Smooth muscle cell (in vitro differentiated cells): ENCODE results near the gene LMAN1. TPM values are rescaled to one million over a fixed set of nuclear protein-coding genes. Genes with fewer than 3 reads are reported as not detected.

Source experiments
- DNase-seq: peaks from one replicate; lab custom pipeline; 2025; ENCODE audit not compliant: unreplicated experiment; lab: John Stamatoyannopoulos, UW
- H2AFZ ChIP-seq: fragments of 200-600 bp; sonication (generic); 2 replicates; pipeline ENCODE4 v1.6.0; 2016; ENCODE audit warnings: antibody characterized with exemption, low read depth, mild to moderate bottlenecking
- H3F3A ChIP-seq: fragments of 200-600 bp; sonication (generic); 2 replicates; pipeline ENCODE4 v1.6.0; 2017; ENCODE audit warnings: antibody characterized with exemption, low read depth
- H3K27ac ChIP-seq: fragments of 200-600 bp; sonication (generic); 2 replicates; pipeline ENCODE4 v1.5.1; 2016; ENCODE audit warnings: low read depth, mild to moderate bottlenecking
- H3K27me3 ChIP-seq: fragments of 200-600 bp; sonication (generic); 2 replicates; pipeline ENCODE4 v1.6.1; 2016; ENCODE audit warnings: low read depth, mild to moderate bottlenecking
- H3K36me3 ChIP-seq: fragments of 200-600 bp; sonication (generic); 2 replicates; pipeline ENCODE4 v1.5.1; 2016; ENCODE audit warnings: low read depth
- H3K4me1 ChIP-seq: fragments of 200-600 bp; sonication (generic); 2 replicates; pipeline ENCODE4 v1.5.1; 2016; ENCODE audit warnings: low read depth
- H3K4me2 ChIP-seq: fragments of 200-600 bp; sonication (generic); 2 replicates; pipeline ENCODE4 v1.6.0; 2016; ENCODE audit warnings: mild to moderate bottlenecking
- H3K4me3 ChIP-seq: fragments of 200-600 bp; sonication (generic); 2 replicates; pipeline ENCODE4 v1.5.1; 2016; ENCODE audit warnings: mild to moderate bottlenecking
- H3K79me2 ChIP-seq: fragments of 200-600 bp; sonication (generic); 2 replicates; pipeline ENCODE4 v1.6.0; 2016; ENCODE audit warnings: low read depth, mild to moderate bottlenecking
- H3K9ac ChIP-seq: fragments of 200-600 bp; sonication (generic); 2 replicates; pipeline ENCODE4 v1.6.0; 2016; ENCODE audit warnings: low read depth
- H3K9me3 ChIP-seq: fragments of 200-600 bp; sonication (generic); replicated peaks from 2 replicates; pipeline ENCODE4 v1.5.1; 2016; ENCODE audit warnings: low read depth
- H4K20me1 ChIP-seq: fragments of 200-600 bp; sonication (generic); 2 replicates; pipeline ENCODE4 v1.6.0; 2016; ENCODE audit warnings: low read depth
- CTCF ChIP-seq: fragments of 200-600 bp; sonication (generic); IDR thresholded peaks from 2 replicates; pipeline ENCODE4 v1.5.1; 2017; ENCODE audit warnings: borderline replicate concordance, mild to moderate bottlenecking, antibody characterized with exemption; ENCODE audit not compliant: insufficient read depth, poor library complexity, severe bottlenecking
- WGBS: methylation state at CpG from one replicate; pipeline ENCODE4 v1.1.7; 2016; ENCODE audit warnings: low lambda C conversion rate; 5-methylcytosine and 5-hydroxymethylcytosine counted together
- polyA plus RNA-seq: library from polyadenylated mRNA; unstranded; fragments of >200 nt; fragmentation: Nextera tagmentation; extraction: Ambion mirVana; gene quantifications from 2 replicates; pipeline ENCODE4 v1.2.1, GENCODE V29; 2016
- total RNA-seq: library from RNA; depleted of rRNA; stranded (reverse); fragments of >200 nt; gene quantifications from 2 replicates; pipeline ENCODE4 v1.2.3, GENCODE V29; 2014

LMAN1 gene
- total and polyA plus RNA-seq, 2 experiments from 2014 or later: 120 to 206 TPM

DNA sequence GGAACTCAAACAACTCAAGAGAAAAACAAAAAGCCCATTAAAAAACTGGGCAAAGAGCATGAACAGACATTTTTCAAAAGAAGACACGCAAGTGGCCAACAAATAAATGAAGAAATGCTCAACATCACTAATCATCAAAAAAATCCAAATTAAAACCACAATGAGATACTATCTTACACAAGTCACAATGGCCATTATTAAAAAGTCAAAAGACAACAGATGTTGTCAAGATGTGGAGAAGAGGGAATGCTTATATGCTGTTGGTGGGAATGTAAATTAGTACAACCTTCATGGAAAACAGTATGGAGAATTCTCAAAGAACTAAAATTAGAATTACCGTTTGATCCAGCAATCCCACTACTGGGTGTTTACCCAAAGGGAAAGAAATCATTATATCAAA is 15.1 kb downstream of the LMAN1 start:
- peaks cover 4% of the 10 kb centered on the region for H3F3A ChIP-seq
- no peak overlapping the region for H3K27ac ChIP-seq
- no peak for DNase-seq
- no peak overlapping the region for H3K4me3 ChIP-seq
- no peak overlapping the region for H3K4me2 ChIP-seq
- peaks cover 76% of the 10 kb centered on the region for H3K79me2 ChIP-seq
- H4K20me1 ChIP-seq: peaks cover 83% of the 10 kb centered on the region
- no peak overlapping the region for H3K9ac ChIP-seq
- WGBS: 93% methylated on average over 2 of the region's 2 CpGs
- no peaks in the 10 kb centered on the region for H3K4me1 ChIP-seq
- no peak overlapping the region for H2AFZ ChIP-seq
- H3K27me3 ChIP-seq: no peaks in the 10 kb centered on the region
- no peaks in the 10 kb centered on the region for H3K9me3 ChIP-seq
- peaks cover 61% of the 10 kb centered on the region for H3K36me3 ChIP-seq
- TF ChIP-seq CTCF: no peak

DNA sequence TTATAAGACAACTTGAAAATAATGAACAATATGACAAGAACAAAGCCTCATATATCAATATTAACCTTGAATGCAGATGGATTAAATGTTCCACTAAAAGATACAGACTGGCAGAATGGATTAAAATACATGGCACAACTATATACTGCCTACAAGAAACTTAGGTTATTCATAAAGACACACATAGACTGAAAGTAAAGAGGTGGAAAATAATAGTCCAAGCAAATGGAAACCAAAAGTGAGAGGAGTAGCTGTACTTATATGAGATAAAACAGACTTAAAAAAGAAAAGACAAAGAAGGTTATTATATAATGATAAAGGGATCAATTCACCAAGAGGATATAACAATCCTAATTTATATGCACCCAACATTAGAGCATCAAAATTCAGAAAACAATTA is 18.2 kb downstream of the LMAN1 start:
- peaks cover 64% of the 10 kb centered on the region for H3K79me2 ChIP-seq
- H3K4me3 ChIP-seq: no peak overlapping the region

DNA sequence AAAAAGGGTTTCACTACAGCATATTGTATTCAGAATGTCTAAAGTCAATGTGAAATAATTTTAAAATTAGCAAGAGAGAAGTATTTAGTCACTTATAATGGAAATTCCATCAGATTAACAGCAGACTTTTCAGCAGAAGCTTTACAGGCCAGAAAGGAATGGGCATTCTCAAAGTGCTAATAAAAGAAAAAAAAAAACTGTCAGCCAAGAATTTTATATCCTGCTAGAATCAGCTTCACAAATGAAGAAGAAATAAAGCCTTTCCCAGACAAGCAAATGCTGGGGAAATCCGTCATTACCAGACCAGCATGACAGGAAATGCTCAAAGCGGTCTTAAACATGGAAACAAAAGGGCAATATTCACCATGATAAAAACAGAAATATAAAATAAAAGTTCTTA is 18.8 kb downstream of the LMAN1 start:
- Histone ChIP-seq H3K4me2 (no peak overlapping the region), H3K4me1 (no peaks in the 10 kb centered on the region), H3K27ac (no peak overlapping the region), H3K4me3 (no peak overlapping the region), H3K27me3 (no peaks in the 10 kb centered on the region), H2AFZ (no peak overlapping the region), H3K9me3 (no peaks in the 10 kb centered on the region), H3K79me2 (peaks cover 59% of the 10 kb centered on the region), H3F3A (no peaks in the 10 kb centered on the region), H3K36me3 (peaks cover 67% of the 10 kb centered on the region), H4K20me1 (peaks cover 99% of the 10 kb centered on the region), H3K9ac (no peak overlapping the region)
- no peak for DNase-seq
- 92% methylated on average over 2 of the region's 2 CpGs for WGBS
- TF ChIP-seq CTCF: no peak

More for the DNA sequence above, 18.2 kb downstream of the LMAN1 start:
- Histone ChIP-seq H3K4me1 (no peaks in the 10 kb centered on the region), H3K36me3 (peaks cover 67% of the 10 kb centered on the region), H3F3A (peaks cover 3% of the 10 kb centered on the region), H4K20me1 (peaks cover 99% of the 10 kb centered on the region), H3K9me3 (no peaks in the 10 kb centered on the region), H3K4me2 (no peak overlapping the region), H3K27me3 (no peaks in the 10 kb centered on the region), H2AFZ (no peak overlapping the region), H3K27ac (no peak overlapping the region), H3K9ac (no peak overlapping the region)
- DNase-seq: no peak
- TF ChIP-seq CTCF: no peak

GRCh38 chr18:59332986-59333385 is 26.1 kb downstream of the LMAN1 start:
- H3K27ac ChIP-seq: no peak overlapping the region
- no peak overlapping the region for H3K9ac ChIP-seq
- no peaks in the 10 kb centered on the region for H3K4me1 ChIP-seq
- H3K4me2 ChIP-seq: no peak overlapping the region
- peaks cover 8% of the 10 kb centered on the region for H3K79me2 ChIP-seq
- WGBS: 81% methylated on average over 3 of the region's 3 CpGs
- DNase-seq: no peak
- peaks cover 94% of the 10 kb centered on the region for H4K20me1 ChIP-seq
- H3K9me3 ChIP-seq: no peaks in the 10 kb centered on the region
- peaks cover 76% of the 10 kb centered on the region for H3K36me3 ChIP-seq
- TF ChIP-seq CTCF: no peak
- no peak overlapping the region for H2AFZ ChIP-seq
- H3K4me3 ChIP-seq: no peak overlapping the region
- H3K27me3 ChIP-seq: no peaks in the 10 kb centered on the region
- peaks cover 8% of the 10 kb centered on the region for H3F3A ChIP-seq
